HG03439 (cell line): ENCODE measurements around the gene HDAC9.

Experiments used
- ATAC-seq: cut with Tn5 transposase; IDR thresholded peaks from one replicate; pipeline ENCODE4 v1.9.1; 2021; ENCODE audit warnings: mild to moderate bottlenecking, moderate library complexity; ENCODE audit not compliant: unreplicated experiment

HDAC9 gene

GRCh38 chr7:18580950-18581349 lies 85.4 kb downstream of the HDAC9 start:
- no peak for ATAC-seq

DNA sequence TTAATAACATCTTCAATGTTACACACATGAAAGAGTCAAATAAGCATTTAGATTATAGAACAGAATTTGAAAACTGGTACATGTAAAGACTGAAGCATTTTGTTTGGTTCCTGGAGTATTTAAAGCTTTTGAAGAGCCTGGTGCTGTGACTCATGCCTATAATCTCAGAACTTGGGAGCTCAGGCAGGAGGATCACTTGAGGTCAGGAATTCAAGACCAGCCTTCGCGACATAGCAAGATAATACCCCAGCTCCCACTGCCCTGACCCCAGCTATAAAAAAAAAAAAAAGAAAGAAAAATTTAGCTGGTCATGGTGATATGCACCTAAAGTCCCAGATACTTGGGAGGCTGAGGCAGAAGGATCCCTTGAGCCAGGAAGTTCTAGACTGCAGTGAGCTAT lies 87.8 kb downstream of the HDAC9 start:
- ATAC-seq = no peak

DNA sequence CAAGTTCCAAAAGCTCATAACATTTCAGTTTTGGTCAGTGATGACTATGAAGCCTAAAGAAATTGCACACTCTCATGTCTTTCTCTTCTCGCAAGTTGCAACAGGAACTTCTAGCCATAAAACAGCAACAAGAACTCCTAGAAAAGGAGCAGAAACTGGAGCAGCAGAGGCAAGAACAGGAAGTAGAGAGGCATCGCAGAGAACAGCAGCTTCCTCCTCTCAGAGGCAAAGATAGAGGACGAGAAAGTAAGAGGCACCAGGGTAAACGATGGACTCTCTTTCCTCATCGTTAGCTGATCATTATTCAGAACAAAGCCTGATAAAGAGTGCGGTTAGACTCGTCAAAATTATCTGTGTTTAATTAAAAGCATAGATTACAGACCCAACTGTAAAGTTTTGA lies 94.7 kb downstream of the HDAC9 start:
- ATAC-seq = no peak

GRCh38 chr7:18590744-18591340 lies 95.3 kb downstream of the HDAC9 start:
- no peak for ATAC-seq

GRCh38 chr7:18593602-18594279 lies 98.2 kb downstream of the HDAC9 start:
- ATAC-seq = no peak

- ATAC-seq = no peak
Observed at GRCh38 chr7:18597754-18598153, 102.2 kb downstream of the HDAC9 start.

GRCh38 chr7:18607025-18607424 lies 111.5 kb downstream of the HDAC9 start:
- no peak for ATAC-seq

GRCh38 chr7:18610331-18610948 lies 114.9 kb downstream of the HDAC9 start:
- no peak for ATAC-seq

DNA sequence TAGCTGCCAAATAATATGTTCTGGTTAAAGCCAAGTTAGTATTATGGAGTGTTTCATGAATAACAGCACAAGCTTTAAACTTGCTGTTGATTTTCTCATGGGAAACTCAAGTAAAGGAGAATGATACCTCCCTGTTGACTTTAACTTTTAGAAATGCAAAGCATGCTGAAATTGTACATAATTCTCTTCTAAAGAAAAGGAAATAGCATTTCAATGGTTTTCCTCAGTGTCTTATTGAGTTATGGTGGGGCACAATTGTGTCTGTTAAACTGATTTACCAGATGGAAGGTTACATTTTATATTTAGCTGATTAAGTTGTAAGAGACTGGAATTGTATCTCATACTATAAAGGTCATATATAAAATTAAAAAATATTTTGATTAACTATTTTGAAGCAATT lies 119.3 kb downstream of the HDAC9 start:
- no peak for ATAC-seq

DNA sequence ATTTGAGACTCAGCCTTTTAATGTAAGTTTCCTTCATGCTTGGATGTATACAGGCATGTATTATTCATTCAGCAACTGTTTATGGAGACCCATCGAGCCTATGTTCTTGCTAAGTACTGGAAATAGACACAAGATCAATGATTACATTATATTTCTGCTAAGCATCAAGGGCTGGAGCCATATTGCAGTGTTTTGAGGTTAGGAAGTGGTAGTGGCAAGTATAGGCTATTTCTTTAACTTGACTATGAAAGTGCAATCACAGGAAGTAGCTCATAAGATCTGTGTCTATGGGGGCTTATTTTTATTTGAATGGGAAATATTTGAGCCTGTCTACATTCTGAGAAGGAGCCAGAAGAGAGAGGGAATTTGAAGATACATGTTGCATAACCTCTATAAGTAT lies 123.8 kb downstream of the HDAC9 start:
- no peak for ATAC-seq

GRCh38 chr7:18623389-18623788 lies 127.8 kb downstream of the HDAC9 start:
- no peak for ATAC-seq

DNA sequence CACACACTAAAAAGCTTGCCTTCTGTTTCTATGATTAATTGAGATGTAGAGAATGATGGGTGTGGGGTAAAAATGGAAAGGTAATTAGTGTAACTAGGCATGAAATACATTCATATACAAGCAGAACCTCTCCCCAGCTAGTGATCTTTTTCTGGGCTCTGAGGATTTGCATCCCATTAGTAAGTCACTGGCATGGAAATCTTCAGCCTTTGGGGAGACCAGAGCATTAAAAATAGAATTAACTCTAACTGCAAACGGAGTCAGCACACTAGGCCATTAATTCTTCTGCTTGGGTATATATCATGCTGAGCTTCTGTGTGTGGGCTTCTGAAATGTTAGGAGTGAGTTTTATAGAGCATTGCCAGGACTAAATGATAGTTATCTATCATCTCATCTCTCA lies 128.9 kb downstream of the HDAC9 start:
- no peak for ATAC-seq

GRCh38 chr7:18626086-18626485 lies 130.5 kb downstream of the HDAC9 start:
- ATAC-seq = no peak

- no peak for ATAC-seq
Observed at GRCh38 chr7:18626717-18627116, 131.2 kb downstream of the HDAC9 start.

GRCh38 chr7:18637516-18637915 lies 142.0 kb downstream of the HDAC9 start:
- ATAC-seq = no peak

- no peak for ATAC-seq
Observed at GRCh38 chr7:18638594-18639452, 143.3 kb downstream of the HDAC9 start.

GRCh38 chr7:18639711-18640110 lies 144.2 kb downstream of the HDAC9 start:
- ATAC-seq = no peak

- ATAC-seq = no peak
Observed at GRCh38 chr7:18644981-18645380, 149.4 kb downstream of the HDAC9 start.

GRCh38 chr7:18647582-18647981 lies 152.0 kb downstream of the HDAC9 start:
- no peak for ATAC-seq

GRCh38 chr7:18648849-18649758 lies 153.6 kb downstream of the HDAC9 start:
- ATAC-seq = no peak
